OCI-LY7 (cell line): Measurements from ENCODE around the gene IKBIP. TPM values are rescaled to one million over a fixed set of nuclear protein-coding genes. Genes with fewer than 3 reads are reported as not detected.
A peak's percentile ranks its signal among the peaks of the same experiment; 100 is the strongest.

Source experiments
- Bru-seq: library from RNA; stranded (reverse); fragments of 400-500 nt; gene quantifications from one replicate; lab custom pipeline; 2021; lab: Mats Ljungman, UMichigan
- BruChase-seq, 2 experiments: library from RNA; stranded (reverse); fragments of 400-500 nt; gene quantifications; one replicate each; lab custom pipeline; 2021; lab: Mats Ljungman, UMichigan
- BruUV-seq: library from RNA; stranded (reverse); fragments of 400-500 nt; replicated peaks from 2 replicates; lab custom pipeline; 2021; lab: Mats Ljungman, UMichigan
- CTCF ChIA-PET: fragments of 300-600 bp; sonication (Branson Sonifier 250); formaldehyde crosslinking; loops from one replicate; lab custom pipeline; 2022; ENCODE audit warnings: antibody characterized with exemption; ENCODE audit not compliant: unreplicated experiment; lab: Charles Lee
- POLR2A ChIA-PET: fragments of 300-600 bp; sonication (Branson Sonifier 250); formaldehyde crosslinking; loops from one replicate; lab custom pipeline; 2022; ENCODE audit warnings: antibody characterized with exemption; lab: Charles Lee
- DNase-seq: peaks from one replicate; pipeline ENCODE4 v3.0.0-alpha.2; 2015; ENCODE audit warnings: low spot score
- H2AFZ ChIP-seq: fragments of 200-600 bp; sonication (generic), shearing (Covaris generic); 2 replicates; pipeline ENCODE4 v1.6.1; 2014; ENCODE audit warnings: mild to moderate bottlenecking, antibody characterized with exemption, low read length, moderate library complexity
- H3K27ac ChIP-seq: fragments of 200-600 bp; sonication (generic); 2 replicates; pipeline ENCODE4 v1.5.1; 2014; ENCODE audit warnings: mixed run types, low read depth, mild to moderate bottlenecking, moderate library complexity, low read length, inconsistent platforms; ENCODE audit not compliant: poor library complexity, severe bottlenecking
- H3K36me3 ChIP-seq: fragments of 200-600 bp; sonication (generic); 2 replicates; pipeline ENCODE4 v1.6.1; 2014; ENCODE audit warnings: mild to moderate bottlenecking, antibody characterized with exemption, low read length, moderate library complexity, mixed read lengths; ENCODE audit not compliant: insufficient read depth
- H3K4me1 ChIP-seq: fragments of 200-600 bp; sonication (generic); 2 replicates; pipeline ENCODE4 v1.5.1; 2014; ENCODE audit warnings: mild to moderate bottlenecking, low read length; ENCODE audit not compliant: insufficient read depth, poor library complexity, severe bottlenecking
- H3K4me2 ChIP-seq: fragments of 200-600 bp; sonication (generic); 2 replicates; pipeline ENCODE4 v1.6.1; 2014; ENCODE audit warnings: mild to moderate bottlenecking, low read length
- H3K4me3 ChIP-seq: fragments of 200-600 bp; sonication (generic); 2 replicates; pipeline ENCODE4 v1.5.1; 2014; ENCODE audit warnings: mild to moderate bottlenecking, low read depth, low read length; ENCODE audit not compliant: poor library complexity, severe bottlenecking
- H3K79me2 ChIP-seq: fragments of 200-600 bp; sonication (generic); 2 replicates; pipeline ENCODE4 v1.6.1; 2016; ENCODE audit warnings: low read depth, mild to moderate bottlenecking, low read length, moderate library complexity, mixed read lengths; ENCODE audit not compliant: insufficient read depth
- H3K9me2 ChIP-seq: fragments of 200-600 bp; sonication (generic); 2 replicates; pipeline ENCODE4 v1.6.1; 2016; ENCODE audit warnings: mild to moderate bottlenecking, low read length, mixed read lengths; ENCODE audit not compliant: insufficient read depth
- H3K9me3 ChIP-seq: fragments of 200-600 bp; sonication (generic); 2 replicates; pipeline ENCODE4 v1.6.1; 2014; ENCODE audit warnings: mild to moderate bottlenecking, mixed run types, low read length, mixed read lengths
- H4K20me1 ChIP-seq: fragments of 200-600 bp; sonication (generic); 2 replicates; pipeline ENCODE4 v1.6.1; 2014; ENCODE audit warnings: mild to moderate bottlenecking, antibody characterized with exemption, low read length, moderate library complexity, mixed read lengths; ENCODE audit not compliant: insufficient read depth
- EZH2phosphoT487 ChIP-seq: fragments of 200-600 bp; sonication (generic); IDR thresholded peaks from 2 replicates; pipeline ENCODE4 v1.6.1; 2018; ENCODE audit warnings: low read depth, borderline replicate concordance, mild to moderate bottlenecking, mixed run types, antibody characterized with exemption, low read length, moderate library complexity, mixed read lengths
- intact Hi-C: fragments of 100-400 bp; cut with micrococcal nuclease; formaldehyde crosslinking; loops from one replicate; pipeline ENCODE4 v1.10.0; 2022; ENCODE audit not compliant: unreplicated experiment
- long read RNA-seq: library from polyadenylated mRNA; stranded (forward); transcript quantifications from one replicate; pipeline ENCODE4 v2.0.0, GENCODE V29; 2022
- total RNA-seq, 2 experiments: library from RNA; depleted of rRNA in 1 of 2; stranded (reverse); fragments of >200 nt in 1 of 2; shearing (Covaris generic) in 1 of 2; gene quantifications; 2 replicates each; pipeline ENCODE4 v1.2.3, GENCODE V29; 2014 to 2022
- TF ChIP-seq, protein P1 (sequence below): fragments of 200-600 bp; sonication (generic); conservative IDR thresholded peaks from 2 replicates; pipeline ENCODE4 v1.5.1; 2014; ENCODE audit warnings: mild to moderate bottlenecking, antibody characterized with exemption, low read length, moderate library complexity, mixed read lengths

IKBIP gene, protein sequence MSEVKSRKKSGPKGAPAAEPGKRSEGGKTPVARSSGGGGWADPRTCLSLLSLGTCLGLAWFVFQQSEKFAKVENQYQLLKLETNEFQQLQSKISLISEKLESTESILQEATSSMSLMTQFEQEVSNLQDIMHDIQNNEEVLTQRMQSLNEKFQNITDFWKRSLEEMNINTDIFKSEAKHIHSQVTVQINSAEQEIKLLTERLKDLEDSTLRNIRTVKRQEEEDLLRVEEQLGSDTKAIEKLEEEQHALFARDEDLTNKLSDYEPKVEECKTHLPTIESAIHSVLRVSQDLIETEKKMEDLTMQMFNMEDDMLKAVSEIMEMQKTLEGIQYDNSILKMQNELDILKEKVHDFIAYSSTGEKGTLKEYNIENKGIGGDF
- total RNA-seq (2014; rRNA removed; shearing (Covaris generic)) (18.3 and 25.1 TPM in 2 replicates), total RNA-seq (2022) (25.5 and 26.6 TPM in 2 replicates), Bru-seq, nascent RNA (percentile 78 among the genes with signal in this experiment), BruChase-seq, experiment 1, labeled RNA remaining after a 6-hour chase (percentile 77 among the genes with signal in this experiment), BruChase-seq, experiment 2, labeled RNA remaining after a 2-hour chase (percentile 80 among the genes with signal in this experiment)
- long read RNA-seq, transcript IKBIP-202 (3 exons, 1,645 nt) = minor isoform, 7 of 56 reads
- long read RNA-seq, transcript IKBIP-201 (3 exons, 3,189 nt) = minor isoform, 13 of 56 reads
- long read RNA-seq, transcript IKBIP-203 (2 exons, 1,368 nt) = major isoform, 27 of 56 reads
- long read RNA-seq, partial matches to known transcripts = 2 of 56 reads
- long read RNA-seq, other reads (novel, unspliced or antisense) = 7 of 56 reads

DNA sequence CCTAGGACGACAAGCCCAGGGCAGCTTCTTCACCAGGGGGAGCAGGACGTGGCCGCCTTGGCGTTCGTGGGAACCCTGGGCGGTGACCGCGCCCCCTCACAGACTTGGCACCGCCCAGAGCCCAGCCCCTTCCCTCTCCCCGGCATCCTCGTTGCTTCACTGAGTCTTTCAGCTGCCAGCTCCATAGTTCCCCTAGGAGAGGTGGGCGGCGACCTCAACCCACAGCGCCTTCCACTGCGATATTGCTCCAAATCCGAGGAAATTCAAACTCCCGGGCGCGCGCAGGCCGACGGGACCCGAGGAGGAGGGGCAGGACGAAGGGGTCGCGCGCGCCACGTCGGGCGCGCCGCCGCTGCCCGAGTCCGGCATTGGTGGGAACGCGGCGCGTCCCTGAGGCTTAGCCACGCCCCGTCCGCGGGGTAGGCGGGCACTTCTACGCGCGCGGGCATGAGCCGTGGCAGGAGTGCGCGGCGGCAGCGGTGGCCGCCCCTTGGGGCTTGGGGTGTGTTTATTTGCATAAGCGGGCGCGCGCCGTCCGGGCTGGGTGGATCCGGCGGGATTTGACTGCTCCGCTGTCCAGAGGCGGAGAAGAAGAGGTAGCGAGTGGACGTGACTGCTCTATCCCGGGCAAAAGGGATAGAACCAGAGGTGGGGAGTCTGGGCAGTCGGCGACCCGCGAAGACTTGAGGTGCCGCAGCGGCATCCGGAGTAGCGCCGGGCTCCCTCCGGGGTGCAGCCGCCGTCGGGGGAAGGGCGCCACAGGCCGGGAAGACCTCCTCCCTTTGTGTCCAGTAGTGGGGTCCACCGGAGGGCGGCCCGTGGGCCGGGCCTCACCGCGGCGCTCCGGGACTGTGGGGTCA is at the start of gene IKBIP, which contains the start of gene APAF1:
Gene IKBIP, minus strand, starts transcription at position 77 of the 860 bp plus-strand sequence. CDS start 87 bp downstream, outside the sequence.
Gene APAF1, plus strand, starts transcription at position 579 of the 860 bp plus-strand sequence. CDS start 3,070 bp downstream, outside the sequence.
- CTCF ChIA-PET = no interaction called here
- H3K79me2 ChIP-seq = peaks cover 72% of the 10 kb centered on the region
- intact Hi-C loops = loop anchor here (1.0 to 2.0 kb wide), 4 partner anchors 32 to 142 kb away; partner anchors contain the start of gene SLC25A3
- peaks cover 45% of the 10 kb centered on the region for H3K36me3 ChIP-seq
- TF ChIP-seq EZH2phosphoT487 = no peak
- TF ChIP-seq, protein P1, sequence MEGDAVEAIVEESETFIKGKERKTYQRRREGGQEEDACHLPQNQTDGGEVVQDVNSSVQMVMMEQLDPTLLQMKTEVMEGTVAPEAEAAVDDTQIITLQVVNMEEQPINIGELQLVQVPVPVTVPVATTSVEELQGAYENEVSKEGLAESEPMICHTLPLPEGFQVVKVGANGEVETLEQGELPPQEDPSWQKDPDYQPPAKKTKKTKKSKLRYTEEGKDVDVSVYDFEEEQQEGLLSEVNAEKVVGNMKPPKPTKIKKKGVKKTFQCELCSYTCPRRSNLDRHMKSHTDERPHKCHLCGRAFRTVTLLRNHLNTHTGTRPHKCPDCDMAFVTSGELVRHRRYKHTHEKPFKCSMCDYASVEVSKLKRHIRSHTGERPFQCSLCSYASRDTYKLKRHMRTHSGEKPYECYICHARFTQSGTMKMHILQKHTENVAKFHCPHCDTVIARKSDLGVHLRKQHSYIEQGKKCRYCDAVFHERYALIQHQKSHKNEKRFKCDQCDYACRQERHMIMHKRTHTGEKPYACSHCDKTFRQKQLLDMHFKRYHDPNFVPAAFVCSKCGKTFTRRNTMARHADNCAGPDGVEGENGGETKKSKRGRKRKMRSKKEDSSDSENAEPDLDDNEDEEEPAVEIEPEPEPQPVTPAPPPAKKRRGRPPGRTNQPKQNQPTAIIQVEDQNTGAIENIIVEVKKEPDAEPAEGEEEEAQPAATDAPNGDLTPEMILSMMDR = no peak
- H3K9me3 ChIP-seq = peaks cover 6% of the 10 kb centered on the region; the same call in 1 of the 2 replicates
- no peaks in the 10 kb centered on the region for H3K9me2 ChIP-seq
- POLR2A ChIA-PET = interaction anchor here (0.6 to 2.8 kb wide), 11 partner anchors 18 to 1105 kb away, joined by 3 to 10 read pairs (median 5); partner anchors contain the start of gene SLC25A3
- peak within 1 kb of the TSS; percentile 82 for H3K4me2 ChIP-seq
- H4K20me1 ChIP-seq = peaks cover 10% of the 10 kb centered on the region; the same call in 1 of the 2 replicates
- no TSS peak for BruUV-seq
- peak within 1 kb of the TSS; percentile 79 for H2AFZ ChIP-seq
- peak; percentile 97 for DNase-seq
- H3K27ac ChIP-seq = peak within 1 kb of the TSS; percentile 87
- peaks cover 31% of the 10 kb centered on the region for H3K4me1 ChIP-seq
- H3K4me3 ChIP-seq = peak within 1 kb of the TSS; percentile 93

DNA sequence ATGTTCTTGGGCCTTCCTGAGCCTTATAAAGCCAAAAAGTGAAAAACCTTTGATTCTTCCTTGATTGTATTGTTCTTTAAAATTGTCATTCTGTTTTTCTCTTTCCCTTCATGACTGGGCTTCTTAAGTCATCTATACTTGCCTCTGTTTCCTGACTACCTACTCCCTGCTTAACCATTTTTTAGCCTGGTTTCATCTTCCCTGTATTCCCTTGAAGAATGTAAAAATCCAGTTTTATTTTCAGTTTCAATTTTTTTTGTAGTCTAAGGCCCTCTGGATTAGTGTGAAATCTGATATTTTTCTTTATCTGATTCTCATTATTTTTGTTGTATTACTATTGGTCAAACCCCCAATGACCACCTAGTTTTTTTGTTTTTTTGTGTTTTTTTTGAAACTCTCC is 46.8 kb upstream of the IKBIP start:
- ChIA-PET POLR2A (no interaction called here), CTCF (no interaction called here)
- Histone ChIP-seq H4K20me1 (no peaks in the 10 kb centered on the region), H3K9me3 (no peaks in the 10 kb centered on the region), H3K79me2 (no peaks in the 10 kb centered on the region), H3K4me1 (no peaks in the 10 kb centered on the region), H3K9me2 (no peaks in the 10 kb centered on the region), H3K4me2 (no peak overlapping the region), H3K27ac (no peak overlapping the region), H3K36me3 (peaks cover 41% of the 10 kb centered on the region), H2AFZ (no peak overlapping the region), H3K4me3 (no peak overlapping the region)
- no peak for DNase-seq
- no peak for TF ChIP-seq EZH2phosphoT487
- TF ChIP-seq, protein P1 = no peak
- intact Hi-C loops = no loop called here
- no TSS peak for BruUV-seq
